HG03571 (cell line): ENCODE data around the gene NSMCE1.

Source experiments
- ATAC-seq: cut with Tn5 transposase; IDR thresholded peaks from one replicate; pipeline ENCODE4 v1.9.1; 2021; ENCODE audit not compliant: unreplicated experiment

NSMCE1 gene

DNA sequence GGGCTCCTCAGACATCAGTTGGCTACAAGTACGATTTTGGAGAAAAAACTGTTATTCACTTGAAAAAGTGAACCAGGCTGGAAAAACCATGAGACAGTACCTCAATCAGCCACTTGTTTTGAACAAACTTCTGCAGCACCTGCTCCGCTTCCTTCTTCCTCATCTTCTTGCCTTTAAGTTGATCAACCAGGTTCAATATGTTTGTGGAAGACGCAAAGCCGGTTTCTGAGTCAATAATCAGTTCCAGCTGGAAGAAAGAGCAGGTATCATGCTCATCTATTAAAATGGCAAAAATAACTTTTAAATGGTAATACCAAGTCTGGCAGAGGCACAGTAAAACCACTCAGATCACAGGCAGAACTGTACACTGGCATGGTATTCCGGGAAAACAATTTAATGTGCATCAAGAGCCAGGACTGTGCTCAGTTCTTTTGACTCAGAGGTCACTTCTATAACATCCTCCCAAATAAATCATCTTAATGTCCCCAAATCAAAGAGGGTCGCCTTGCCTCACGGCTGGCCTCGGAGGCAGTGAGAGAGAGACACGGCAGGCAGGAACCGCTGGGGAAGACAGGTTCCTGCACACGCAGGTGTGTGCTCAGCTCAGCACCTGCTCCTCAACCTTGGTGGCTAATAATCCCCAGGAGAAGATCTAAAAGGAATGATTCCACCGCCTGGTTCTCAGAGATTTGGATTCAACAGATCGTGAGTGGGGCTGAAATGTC lies 35.5 kb downstream of the NSMCE1 start:
- no peak for ATAC-seq

DNA sequence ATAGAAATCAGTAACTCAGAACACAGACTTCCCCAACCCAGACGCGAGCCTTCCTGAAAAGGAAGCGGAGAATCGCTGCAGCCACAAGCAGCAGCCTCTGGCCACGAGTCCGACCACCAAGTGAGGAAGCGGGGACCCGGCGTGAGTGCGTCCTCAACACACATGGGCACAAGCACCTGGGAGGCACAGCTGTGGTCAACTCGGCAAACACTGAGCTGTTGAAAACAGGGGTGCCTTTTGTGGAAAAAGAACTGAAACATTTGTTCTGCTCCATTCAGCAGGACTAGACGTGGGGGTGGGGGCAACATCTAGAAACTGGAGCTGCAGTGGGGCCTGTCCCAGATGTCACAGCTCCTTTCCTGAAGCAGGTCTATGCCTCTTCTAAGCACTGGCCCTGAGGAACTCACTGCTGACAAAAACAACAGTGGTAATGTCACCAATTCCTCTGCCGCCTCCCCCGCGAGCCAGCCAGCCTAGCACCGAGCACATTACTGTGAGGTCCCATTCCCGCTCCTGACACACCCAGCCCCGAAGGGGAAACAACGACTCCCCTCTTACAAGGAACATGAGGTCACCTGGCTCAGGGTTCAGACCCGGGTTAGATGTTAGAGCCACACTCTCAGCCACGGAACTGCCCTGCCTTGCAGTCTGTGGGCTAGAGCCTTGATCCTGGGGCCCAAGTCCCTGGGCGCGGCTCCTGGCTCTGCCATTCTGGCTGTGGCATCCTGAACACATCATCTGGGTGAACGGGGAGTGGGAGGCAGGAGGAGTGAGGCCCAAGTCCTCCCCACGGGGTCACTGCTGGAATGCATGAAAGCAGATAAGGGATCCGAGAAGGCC lies 36.3 kb downstream of the NSMCE1 start:
- ATAC-seq, result peak; percentile 36

DNA sequence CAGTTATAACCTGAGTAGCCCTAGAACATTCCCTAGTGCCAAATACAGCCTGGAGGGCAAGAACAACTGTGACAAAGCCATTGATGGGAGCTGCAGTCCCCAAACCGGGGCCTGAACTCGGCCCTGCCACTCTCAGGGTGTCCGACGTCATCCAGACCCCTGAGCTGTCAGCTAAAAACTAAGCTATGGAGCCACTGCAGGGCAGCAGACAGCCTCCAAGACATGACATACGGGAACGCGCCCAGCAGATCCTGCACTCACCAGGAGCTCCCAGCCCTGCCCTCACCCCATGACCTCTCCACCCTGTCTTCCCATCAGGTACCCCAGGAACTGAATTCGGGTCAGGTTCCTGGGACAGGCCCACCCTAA lies 36.9 kb downstream of the NSMCE1 start:
- no peak for ATAC-seq

DNA sequence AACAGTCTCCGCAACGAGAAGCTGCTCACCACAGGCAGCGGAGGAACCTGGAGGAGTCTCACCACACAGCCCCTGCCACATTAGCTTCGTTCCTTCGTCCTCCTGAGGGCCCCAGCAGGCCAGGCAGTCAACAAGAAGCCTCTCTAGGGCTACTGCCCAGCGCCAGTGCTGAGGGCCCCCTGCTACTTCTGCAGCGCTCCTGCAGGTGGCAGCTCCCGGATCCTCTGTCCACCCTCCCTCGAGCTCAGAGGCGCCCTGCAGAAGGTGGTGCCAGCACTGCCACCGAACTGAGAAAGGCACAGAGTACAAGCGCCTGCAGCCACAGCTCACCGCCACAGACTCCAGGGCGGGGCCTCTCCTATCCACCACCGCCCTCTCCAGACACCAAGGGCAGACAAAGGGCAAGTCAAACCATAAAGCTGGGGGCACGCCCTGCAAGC lies 38.0 kb downstream of the NSMCE1 start:
- no peak for ATAC-seq

DNA sequence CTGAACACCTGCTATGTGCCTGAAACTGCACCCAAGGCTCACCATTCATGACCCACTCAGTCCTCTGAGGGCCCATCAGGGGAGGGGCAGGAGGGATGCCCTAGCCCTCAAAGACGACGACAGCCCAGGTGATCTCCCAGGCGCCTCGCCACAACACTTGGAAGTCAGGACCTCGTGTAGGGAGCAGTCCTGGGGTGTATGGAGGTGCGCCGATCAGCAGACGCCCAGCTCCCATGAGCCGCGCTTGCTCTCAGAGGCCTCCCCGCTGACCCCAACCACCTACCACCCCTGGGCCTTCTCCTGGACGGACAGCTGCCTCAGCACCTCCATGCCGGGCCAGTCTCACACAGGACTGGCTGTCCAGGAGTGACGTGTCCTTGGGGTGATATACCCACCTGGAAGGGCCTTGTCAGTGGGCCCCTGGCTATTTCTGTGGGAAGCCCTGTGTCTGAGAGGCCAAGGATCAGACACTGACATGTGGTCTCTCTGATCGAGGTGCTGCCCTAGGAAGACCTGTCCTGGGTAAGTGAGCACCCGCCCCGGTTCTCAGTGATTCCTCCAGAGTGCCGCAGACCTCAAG lies 38.6 kb downstream of the NSMCE1 start:
- no peak for ATAC-seq

DNA sequence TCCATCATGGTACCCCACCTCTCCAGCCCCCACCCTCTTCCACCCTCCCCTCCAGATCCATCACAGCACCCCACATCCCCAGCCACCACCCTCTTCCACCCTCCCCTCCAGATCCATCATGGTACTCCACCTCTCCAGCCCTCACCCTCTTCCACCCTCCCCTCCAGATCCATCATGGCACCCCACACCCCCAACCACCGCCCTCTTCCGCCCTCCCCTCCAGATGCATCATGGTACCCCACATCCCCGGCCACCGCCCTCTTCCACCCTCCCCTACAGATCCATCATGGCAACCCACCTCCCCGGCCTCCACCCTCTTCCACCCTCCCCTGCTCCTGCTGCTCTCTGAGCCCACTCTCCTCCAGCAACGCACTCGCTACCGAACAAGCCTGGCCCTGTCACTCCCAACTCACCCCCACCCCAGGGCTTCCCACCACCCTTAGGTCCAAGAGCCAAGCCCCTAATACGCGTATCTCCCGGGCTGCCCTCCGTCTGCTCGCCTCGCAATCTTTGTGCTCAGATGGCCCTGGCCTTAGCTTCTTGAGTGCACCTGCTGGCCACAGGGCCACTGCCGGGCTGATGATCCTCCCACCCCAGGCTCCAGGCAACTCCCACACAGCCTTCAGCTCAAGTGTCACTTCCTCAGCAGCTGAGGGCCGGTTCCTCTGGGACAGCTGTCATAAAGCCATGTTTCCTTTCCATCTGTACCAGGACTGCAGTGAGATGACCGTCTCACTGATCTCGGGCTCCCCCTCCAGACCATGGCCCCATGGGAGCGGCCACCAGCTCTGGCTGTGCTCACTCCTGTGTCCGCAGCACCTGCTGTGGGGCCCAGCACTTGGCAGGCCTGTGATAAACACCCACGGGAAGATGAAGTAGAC lies 39.7 kb downstream of the NSMCE1 start:
- ATAC-seq, result no peak

DNA sequence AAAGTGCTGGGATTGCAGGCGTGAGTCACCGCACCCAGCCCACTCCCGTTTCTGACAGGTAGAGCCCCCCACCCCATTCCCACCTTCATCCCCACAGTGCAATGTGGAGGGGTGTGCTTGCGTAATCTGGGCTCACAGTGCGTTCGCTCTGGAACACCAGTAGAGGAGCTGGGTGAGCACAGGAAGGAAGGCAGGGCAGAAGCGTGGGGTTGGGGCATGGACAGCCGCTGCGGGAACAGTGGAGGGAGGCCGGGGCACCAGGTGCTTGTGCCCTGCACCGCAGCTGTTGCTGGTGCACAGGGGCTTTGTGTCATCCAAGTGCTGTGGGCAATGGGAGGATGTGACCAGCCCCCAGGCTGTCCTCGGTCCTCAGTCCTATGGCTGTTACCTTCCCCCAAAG lies 40.5 kb downstream of the NSMCE1 start:
- no peak for ATAC-seq

DNA sequence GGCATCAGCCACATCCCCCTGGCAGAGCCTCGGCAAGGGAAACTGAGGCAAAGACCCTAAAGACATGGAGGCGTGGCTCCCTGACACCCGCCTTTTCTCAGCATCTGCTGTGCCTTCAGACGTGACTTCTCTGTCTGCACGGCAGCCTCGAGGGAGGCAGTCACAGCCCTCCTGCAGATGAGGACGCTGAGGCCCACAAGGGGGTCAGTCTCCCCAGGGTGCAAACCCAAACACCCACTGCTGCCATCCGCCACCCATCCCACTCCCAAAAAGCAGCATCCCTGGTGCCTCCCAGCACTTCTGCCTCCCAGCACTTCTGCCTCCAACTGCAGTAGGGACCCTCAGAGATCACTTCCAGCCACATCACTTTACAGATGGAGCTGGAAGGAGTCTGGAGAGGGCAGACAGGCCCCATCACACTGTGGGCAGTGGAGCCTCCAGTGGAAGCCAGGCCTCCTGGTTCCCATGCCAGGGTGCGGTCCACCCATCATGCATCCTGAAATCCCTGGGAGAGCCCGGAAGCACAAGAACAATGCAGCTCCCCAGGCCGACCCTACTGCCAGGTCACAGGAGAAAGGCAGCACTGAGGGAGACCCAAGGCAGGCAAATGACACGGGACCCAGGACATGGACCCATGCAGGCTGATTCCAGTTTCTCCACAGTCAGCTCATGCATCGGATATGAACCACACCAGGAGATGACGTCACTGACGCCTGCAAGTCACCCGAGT lies 41.4 kb downstream of the NSMCE1 start:
- no peak for ATAC-seq

DNA sequence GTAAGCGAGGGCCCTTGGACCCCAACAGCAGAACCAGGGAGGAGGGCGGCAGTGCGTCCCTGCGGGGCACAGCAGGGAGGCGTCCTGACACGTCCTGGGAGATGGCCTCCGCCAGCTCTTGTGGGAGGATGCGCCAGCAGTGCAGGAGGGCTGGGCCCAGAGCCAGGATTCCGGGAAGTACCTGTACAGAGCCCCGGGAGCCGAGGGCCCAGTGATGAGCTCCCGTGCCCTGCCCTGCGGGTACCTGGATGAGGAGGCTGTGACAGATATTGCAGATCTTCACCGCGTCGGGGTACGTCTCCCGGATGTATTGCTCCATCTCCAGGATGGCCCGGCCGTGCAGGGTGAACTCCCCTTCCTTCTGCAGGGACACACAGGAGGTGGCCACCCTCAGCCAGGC lies 42.1 kb downstream of the NSMCE1 start:
- ATAC-seq, result no peak

DNA sequence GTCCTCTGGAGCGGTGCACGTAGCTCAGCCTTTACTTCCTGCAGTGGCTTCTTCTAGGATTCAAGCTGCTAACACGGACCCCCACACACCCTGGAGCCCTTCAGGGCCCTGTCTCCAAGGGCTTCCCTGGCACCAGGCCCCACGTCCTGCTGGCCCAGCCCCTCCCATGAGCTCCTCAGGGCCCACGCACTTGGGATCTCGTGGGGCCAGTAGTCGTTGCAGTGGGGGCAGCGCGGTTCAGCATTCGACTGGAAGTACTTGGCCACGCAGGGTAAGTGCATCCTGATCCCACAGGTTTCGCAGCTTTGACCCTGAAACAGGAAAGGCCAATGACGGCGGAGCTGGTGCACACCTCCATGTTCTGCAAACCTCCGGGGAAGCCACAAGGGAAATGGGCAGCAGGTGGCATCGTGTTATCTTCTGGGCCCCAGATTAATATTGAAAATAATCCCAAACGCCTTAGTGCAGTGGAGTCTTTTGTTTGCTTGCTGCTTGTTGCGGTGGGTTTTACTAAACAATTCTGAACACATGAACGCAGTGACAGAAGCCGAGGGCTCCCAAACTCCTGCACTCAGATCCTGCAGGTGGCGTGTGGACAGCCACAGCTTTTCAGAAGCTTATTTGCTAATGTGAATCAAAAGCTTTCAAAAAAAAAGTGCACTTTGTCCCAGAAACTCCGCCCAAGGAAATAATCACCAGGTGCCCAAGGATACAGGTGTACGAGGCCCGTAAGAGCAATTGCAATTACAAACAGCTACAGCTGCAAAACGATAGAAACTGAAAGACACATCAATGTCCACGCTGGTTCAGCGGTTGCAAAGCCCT lies 42.8 kb downstream of the NSMCE1 start:
- ATAC-seq, result no peak

DNA sequence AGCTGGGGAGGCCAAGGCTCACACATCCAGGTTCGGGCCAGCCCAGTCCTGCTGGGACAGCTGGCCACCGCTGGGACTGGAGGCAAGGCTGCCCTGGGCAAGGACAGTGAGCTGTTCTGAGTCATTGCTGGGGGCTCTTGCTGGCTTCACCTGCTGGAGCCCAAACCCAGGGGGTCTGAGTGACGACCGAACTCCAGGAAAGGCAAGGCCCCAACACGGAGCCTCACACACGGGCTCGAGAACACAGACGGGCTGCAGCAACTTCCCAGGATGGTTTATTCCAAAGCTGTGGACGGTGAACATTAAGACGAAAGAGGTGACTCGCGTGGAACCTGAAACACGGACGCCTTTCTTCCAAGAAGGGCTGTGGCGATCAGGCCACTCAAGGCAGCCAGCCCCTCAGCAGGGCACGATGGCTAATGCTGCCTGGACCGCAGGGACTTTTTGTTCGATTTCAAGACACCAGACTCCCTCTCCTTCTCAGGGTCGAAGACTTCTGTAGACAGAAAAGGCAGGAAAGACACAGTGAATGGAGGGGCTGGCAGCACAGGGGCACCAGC lies 43.8 kb downstream of the NSMCE1 start:
- no peak for ATAC-seq

DNA sequence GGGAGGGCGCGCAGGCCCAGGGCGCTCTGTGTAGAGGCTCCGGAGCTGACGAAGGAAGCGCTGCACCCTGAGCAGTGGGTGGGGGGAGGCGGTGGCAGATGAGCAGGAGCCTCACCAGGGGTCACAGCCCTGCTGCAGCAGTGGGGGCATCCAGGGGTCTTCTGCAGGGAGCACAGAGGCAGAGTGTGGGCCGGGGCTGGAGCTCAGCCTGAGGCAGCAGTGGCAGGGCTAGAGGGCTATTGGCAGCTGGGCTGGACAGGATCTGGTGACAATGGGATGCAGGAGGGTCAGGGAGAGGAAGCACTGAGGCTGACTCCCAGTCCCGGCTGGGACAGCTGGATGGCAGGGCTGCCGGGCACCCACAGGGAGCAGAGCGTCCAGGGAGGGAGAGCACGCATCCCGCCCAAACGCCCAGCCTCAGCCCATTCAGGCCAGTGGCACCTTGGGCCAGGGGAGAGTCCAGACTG lies 44.3 kb downstream of the NSMCE1 start:
- no peak for ATAC-seq

DNA sequence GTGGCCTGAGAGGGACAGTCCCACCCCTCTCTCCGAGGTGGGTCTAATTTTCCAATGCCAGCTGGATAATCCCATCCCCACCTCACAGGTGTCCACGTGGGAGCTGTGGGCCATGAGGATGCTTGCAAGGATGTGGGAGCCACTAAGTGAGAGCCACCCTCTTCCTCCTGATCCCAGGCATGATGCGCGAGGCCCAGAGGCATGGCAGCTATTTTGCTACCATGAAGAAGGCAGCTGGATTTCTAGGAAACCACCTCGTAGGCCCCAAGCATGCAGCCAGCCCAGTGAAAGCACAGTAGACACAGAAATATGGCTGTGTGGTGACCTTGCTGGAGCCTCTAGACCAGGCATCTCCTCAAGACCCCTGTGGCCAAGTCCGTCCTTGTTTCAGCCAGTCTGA lies 44.9 kb downstream of the NSMCE1 start:
- no peak for ATAC-seq

DNA sequence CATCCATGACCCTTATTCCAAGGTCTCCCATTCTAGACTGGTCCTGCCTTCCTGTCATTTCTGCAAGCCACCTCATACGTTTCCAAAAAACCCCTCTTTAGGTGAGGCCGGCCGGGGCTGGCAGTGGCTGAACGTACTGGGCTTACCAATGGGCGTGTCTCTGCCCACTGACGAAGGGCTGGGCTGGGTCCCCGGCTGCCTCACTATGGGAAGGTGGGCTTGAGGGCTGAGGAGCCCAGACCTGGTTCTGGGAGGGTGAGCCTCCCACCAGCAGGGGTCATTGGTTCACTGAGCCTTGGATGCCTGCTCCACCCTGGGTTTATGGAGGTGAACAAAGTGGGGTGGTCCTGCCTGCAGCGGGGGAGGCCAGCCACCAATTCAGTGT lies 45.4 kb downstream of the NSMCE1 start:
- no peak for ATAC-seq

DNA sequence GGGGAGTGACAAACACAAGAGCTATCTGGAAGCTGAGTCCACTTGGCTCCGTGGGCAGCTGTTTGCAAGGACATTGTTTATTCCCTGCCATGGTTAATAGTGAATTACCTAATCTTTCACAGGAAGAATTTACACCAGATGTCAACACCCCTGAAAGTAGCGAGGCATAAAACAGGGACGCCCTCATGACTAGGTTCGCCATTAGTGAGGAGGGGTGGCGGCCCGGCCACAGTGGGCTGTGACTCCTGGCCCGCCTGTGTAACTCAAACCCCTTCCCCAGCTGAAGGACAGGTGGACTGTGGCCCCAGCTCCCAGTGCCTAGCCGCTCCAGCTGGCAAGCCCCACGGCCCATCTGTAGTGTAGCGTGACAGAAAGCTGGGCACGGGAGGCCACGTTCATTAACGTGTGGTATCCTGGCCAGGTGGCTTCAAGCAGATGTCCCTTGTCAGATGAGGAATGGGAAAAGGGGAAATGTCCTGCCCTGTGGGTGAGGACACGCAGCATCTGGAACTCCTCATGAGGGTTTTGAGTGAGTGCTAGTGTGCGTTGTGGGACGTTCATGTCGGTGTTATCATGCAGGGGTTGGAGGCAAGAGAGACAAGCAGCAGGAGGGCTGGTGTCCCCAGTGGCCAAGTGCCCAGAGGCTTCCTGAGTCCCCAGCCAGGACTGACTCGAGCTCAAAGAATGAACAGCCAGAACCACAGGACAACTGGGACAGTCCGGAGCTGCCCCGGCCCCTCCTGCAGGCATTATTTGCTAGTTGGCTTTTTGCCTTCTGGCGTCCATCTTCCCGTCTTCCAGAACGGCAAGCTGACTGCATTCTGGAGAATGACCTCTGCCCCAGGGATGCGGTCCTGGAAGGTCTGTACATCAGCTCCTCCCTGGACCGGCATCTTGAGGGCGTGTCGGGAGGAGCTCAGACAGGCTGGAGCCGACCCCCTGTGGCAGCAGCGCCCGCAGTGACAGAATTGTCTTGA lies 46.0 kb downstream of the NSMCE1 start:
- ATAC-seq, result no peak

DNA sequence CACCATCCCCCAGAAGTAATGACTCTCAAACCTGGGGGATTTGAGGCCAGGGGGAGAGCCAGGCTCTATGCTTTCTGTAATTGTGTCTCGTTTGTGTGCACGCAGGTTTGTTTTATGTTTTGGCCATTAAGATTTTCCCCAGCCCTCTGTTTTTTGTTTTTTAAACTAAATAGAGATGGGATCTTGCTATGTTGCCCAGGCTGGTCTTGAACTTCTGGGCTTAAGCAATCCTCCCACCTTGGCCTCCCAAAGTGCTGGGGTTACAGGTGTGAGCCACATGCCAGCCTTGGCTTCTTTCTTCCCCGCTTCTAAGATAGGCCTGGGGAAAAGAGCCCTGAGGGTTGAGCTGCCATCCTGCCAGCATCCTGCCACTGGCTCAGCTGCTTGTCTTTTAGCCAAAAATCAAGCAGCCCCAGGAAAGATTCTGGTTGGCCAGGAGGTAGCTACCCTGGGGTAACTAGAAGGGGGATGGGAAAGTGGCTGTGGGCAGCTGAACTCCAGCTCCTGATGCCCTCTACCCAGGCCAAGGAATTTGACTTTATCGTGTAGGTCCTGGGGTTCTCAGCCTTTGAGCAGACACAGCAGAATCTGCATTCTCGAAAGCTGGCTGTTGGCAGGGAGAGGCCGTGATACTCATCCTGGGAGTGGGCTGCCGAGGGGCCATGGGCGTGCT lies 46.9 kb downstream of the NSMCE1 start:
- no peak for ATAC-seq

DNA sequence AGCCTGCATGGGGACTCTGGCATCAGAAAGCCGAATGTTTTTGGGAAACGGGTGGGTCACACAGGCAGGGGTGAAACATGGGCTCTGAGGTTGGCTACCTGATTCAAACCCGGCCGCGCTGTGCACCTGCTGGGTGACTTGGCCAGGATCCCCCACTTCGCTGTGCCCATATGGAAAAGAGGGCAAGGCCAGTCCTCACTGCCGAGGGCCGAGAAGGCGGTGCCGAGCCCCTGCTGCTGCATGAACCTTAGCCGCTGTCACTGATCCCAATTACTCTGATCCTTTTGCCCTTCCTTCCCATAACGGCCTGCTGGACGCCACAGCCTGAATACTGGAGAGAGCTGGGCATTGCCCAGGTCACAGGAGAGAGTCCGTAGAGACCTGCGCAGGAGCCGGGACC lies 47.6 kb downstream of the NSMCE1 start:
- no peak for ATAC-seq

DNA sequence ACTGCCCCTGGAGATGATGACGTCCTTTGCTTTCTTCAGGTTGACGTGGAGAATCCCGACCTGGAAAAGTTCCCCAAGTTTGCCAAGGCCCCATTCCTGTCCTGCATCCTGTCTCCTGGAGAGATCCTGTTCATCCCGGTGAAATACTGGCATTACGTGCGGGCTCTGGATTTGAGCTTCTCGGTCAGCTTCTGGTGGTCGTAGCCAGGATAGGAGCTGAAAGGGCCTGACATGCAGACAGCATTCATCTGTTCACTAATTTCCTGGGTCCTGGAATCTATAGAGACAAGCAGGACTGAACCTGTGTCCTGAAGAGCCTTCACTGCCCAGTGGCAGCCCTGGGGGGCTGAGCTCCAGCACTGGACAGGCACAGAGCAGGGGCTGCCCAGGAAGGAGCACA lies 48.0 kb downstream of the NSMCE1 start:
- ATAC-seq, result no peak
